LNCAP (cell line): ENCODE measurements around the gene BHLHE23.

Experiments used
- CTCF ChIP-seq: fragments of 450-650 bp; IDR thresholded peaks from 2 replicates; pipeline ENCODE4 v1.5.1; 2017; ENCODE audit warnings: mild to moderate bottlenecking

BHLHE23 gene

GRCh38 chr20:63000958-63001357, 5.8 kb downstream of the BHLHE23 start:
- no peak for TF ChIP-seq CTCF

- no peak for TF ChIP-seq CTCF
Observed at GRCh38 chr20:63000036-63000435, 6.7 kb downstream of the BHLHE23 start.

GRCh38 chr20:62999580-62999979, 7.2 kb downstream of the BHLHE23 start:
- TF ChIP-seq CTCF, result no peak

GRCh38 chr20:62998449-62998848, 8.3 kb downstream of the BHLHE23 start:
- TF ChIP-seq CTCF, result no peak

GRCh38 chr20:62997417-62998035, 9.2 kb downstream of the BHLHE23 start:
- TF ChIP-seq CTCF, result no peak

- no peak for TF ChIP-seq CTCF
Observed at GRCh38 chr20:62996596-62996982, 10.2 kb downstream of the BHLHE23 start.

- no peak for TF ChIP-seq CTCF
Observed at GRCh38 chr20:62995898-62996595, 10.7 kb downstream of the BHLHE23 start.
